GM23248 (cell line): ENCODE data around the gene SLIT3.

ENCODE experiments used
- EZH2 ChIP-seq: fragments of 200-600 bp; sonication (generic); IDR thresholded peaks from 2 replicates; pipeline ENCODE4 v1.6.1; 2018; ENCODE audit warnings: antibody characterized with exemption, mild to moderate bottlenecking; ENCODE audit not compliant: insufficient read depth, poor library complexity, severe bottlenecking
- EZH2phosphoT487 ChIP-seq: fragments of 200-600 bp; sonication (generic); IDR thresholded peaks from 2 replicates; pipeline ENCODE4 v1.6.1; 2018; ENCODE audit warnings: antibody characterized with exemption, moderate library complexity, mild to moderate bottlenecking, low read depth; ENCODE audit not compliant: insufficient read depth

DNA sequence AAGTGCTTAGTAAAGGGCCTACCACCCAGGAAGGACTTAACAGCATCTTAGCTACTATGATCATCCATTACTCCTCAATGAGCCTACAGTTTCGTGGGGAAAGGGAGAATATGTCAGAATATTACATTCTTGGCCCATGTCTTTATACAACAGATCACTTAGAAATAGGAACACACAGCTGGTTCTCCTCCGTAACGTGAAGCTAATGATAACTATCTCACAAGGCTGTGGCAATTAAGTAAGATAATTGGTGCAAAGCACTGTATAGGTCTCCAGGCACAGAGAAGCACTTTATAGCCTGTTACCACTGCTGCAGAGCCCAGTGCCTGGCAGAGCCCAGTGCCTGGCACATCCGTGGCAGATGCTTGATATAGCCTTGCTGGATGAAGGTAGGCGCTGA is 347.6 kb downstream of the SLIT3 start:
- no peak for TF ChIP-seq EZH2
- TF ChIP-seq EZH2phosphoT487 = no peak
